GM19372 (cell line): Measurements from ENCODE around the gene PDSS2.
"Not testable (repeated sequence)": the region's sequence is repeated elsewhere in the genome, so short reads cannot be mapped to it uniquely, and the experiment has no call there.

Source experiments
- ATAC-seq: cut with Tn5 transposase; IDR thresholded peaks from one replicate; pipeline ENCODE4 v1.9.1; 2021; ENCODE audit warnings: mild to moderate bottlenecking, low read depth, moderate library complexity; ENCODE audit not compliant: unreplicated experiment

The PDSS2 gene

GRCh38 chr6:107187630-107188029 is 271.7 kb downstream of the PDSS2 start:
- no peak for ATAC-seq

DNA sequence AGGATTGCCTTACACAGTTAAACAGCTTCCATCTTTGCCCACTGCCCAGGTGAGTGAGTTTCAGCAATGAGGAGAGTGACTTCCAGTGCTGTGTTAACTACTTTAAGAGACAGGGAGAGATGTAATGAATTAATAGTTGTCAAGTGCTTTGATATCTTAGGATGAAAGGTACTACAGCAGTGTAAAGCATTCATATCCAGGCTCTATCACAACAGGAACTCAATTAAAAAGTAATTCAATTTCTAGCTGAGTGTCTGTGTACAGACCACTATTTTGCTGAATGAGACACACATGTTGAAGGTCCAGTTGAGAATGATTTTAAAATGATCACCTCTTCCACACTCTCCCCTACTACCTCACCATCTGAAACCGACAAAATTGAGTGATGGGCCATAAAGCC is 273.3 kb downstream of the PDSS2 start:
- no peak for ATAC-seq

DNA sequence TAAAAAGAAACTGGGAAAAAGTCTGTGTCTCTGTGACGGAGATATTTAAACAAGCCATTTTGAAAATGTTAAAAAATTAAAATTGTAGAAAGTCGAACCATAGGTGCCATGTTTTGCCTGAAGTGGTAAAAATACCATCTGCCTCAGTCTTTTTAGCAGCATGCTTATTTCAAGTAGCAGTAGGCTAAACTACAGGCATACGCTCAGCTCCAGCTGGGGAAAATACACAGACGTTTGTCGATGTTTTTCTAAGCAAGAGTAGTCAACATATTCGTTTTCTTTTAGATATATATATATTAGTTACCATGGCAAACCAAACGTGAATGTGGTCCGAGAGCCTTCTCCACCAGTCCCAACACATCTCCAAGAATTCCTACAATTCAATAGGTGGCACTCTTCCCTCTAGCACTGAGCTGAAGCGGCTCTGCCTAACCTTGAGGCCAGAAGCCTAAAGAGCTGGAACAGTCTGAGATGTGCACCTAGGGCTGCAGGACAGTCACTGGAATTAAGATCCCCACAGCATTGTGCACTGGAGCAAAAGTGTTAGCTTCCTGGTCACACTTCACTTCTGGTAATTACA is 273.9 kb downstream of the PDSS2 start:
- ATAC-seq: no peak

DNA sequence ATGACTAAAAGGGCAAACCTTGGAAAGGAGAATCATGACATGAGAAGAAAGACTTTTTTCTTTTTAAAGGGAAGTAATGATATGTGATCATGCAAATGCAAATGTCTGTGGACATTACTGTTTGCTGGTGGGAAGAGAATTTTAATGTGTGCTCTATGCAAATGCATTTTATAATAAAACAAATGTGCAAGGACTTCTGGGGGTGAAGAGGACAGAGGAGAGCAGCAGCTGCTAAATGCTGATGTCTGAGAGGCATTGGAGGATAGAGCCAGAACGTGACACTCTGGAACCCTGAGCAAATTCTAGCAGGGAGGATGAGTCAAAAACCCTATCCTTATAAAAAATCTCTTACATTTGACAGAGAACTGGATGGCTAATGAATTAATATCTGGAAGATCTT is 274.9 kb downstream of the PDSS2 start:
- ATAC-seq: no peak

DNA sequence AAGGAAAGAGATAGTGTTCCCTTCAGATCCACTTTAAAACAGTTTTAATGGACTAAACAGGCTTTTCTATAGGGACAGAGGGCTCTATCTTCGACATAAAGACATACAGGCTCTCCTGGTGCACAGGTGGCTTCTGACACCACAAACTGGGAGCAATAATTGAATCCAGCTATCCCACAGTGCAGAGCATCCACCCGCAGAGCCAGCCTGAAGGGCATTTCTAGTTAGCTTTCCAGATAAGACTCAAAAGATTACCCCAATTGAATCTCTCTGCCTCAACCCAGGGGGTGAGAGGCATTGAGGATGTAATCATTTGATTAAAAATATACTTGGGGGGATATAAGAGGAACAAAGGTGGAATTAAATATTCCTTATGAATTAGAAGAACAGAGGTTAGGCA is 279.3 kb downstream of the PDSS2 start:
- ATAC-seq: no peak

- ATAC-seq: no peak
Observed at GRCh38 chr6:107179004-107179403, 280.4 kb downstream of the PDSS2 start.

DNA sequence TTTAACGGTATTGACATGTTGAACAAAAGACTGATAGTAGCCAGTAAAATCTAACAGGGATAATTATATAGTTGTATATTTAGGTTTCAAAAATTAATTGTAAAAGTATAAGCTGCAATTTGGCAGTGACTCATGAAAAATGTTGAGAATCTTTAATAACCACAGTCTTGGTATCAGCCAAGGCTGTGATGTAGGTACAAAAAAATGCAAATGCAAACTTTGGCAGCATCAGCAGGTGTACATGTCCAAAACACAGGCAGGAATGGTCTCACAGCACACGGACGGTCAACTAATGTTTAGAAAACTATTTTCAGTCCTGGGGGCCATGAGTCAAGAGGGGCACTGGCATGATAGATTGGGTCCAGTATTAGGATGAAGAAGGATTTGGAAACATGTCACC is 285.6 kb downstream of the PDSS2 start:
- ATAC-seq: no peak

DNA sequence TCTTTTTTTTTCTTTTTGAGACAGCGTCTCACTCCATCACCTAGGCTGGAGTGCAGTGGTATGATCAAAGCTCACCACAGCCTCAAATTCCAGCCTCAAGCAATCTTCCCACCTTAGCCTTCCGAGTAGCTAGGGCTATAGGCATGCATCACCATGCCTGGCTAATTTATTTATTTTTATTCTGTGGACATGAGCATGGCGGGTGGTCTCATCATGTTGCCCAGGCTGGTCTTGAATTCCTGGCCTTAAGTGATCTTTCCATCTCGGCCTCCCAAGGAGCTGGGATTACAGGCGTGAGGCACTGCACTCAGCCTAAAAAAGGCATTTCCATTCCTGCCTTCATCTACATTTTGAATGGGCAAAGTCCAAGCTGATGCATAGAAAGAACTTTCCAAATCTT is 287.9 kb downstream of the PDSS2 start:
- ATAC-seq: no peak

GRCh38 chr6:107164299-107164698 is 295.1 kb downstream of the PDSS2 start:
- ATAC-seq: not testable (repeated sequence)

DNA sequence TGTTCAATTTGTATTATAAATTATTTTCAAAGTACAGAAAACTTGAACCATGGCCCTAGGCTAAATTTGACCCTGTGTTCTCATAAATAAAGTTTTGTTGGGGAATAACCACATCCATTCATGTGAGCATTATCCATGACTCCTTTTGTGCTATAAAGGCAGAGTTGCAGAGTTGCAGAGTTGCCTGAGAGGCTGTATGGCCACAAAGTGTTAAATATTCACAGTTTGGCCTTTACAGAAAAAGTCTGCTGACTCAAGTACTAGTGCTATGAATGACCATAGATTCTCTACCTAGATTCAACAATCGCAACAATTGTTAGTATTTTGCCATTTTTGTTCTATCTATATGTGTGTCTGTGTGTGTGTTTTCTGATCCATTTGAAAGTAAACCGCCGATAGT is 297.8 kb downstream of the PDSS2 start:
- ATAC-seq: no peak

- no peak for ATAC-seq
Observed at GRCh38 chr6:107156617-107157016, 302.7 kb downstream of the PDSS2 start.

GRCh38 chr6:107154801-107155160 is 304.6 kb downstream of the PDSS2 start:
- ATAC-seq: no peak

DNA sequence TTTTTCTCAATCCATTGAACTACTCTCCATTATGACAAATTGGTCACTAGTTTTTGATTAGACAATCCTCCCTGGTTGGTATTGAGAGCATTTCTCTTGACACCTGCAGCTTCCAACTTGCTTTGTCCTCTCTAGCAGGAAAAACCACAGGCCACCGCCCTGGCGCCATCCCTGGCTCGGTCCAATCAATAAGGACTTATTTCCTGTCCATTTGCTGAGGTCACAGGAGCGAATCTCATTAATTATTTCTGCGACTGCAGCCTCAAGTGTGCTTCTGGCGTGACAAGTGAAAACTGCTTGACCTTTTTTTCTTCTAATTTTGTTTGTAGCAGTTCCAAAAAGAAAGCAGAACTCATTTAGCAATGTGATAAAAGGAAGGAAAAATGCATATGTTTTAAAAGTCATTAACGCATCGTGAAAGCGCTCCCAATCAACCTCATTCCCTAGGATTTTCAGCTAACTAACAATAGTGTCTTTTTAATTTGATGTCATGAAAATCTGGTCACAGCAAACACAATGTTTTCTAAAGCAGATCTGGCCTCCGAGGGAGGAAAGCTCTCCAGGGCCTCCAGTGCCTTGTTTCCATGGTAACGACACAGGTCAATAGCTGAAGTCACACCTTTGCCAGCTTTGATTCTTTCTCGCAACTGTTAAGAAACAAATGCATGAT is 305.1 kb downstream of the PDSS2 start:
- no peak for ATAC-seq

- no peak for ATAC-seq
Observed at GRCh38 chr6:107152638-107153430, 306.5 kb downstream of the PDSS2 start.

DNA sequence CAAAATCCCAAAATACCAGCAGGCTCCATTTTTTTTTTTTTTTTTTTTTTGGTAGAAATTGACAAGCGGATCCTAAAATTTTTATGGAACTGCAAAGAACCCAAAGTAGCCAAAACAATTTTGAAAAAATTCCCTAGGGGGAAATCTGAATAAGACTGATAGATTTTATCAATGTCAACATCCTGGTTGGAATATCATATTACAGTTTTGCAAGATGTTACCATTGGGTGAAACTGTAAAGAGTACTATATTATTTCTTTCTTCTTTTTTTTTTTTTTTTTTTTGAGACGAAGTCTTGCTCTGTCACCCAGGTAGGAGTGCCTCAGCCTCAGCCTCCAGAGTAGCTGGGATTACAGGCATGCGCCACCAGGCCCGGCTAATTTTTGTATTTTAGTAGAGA is 314.7 kb downstream of the PDSS2 start:
- ATAC-seq: no peak

DNA sequence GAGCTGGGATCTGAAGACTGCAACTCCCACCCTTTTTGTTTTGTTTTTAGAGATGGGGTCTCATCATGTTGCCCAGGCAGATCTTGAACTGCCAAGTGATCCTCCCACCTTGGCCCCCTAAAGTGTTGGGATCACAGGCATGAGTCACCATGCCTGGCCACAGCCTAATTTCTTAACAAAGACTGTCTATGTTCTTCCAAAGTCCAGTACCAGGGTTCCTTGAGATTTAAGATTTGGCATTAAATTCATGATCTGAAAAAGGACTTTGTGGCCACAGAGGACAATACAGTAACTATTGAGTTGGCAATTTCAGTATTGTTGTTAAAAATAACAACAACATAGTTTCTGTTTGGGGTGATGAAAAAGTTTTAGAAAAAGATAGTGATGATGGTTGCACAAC is 315.4 kb downstream of the PDSS2 start:
- ATAC-seq: no peak

GRCh38 chr6:107140581-107140980 is 318.8 kb downstream of the PDSS2 start:
- ATAC-seq: no peak

DNA sequence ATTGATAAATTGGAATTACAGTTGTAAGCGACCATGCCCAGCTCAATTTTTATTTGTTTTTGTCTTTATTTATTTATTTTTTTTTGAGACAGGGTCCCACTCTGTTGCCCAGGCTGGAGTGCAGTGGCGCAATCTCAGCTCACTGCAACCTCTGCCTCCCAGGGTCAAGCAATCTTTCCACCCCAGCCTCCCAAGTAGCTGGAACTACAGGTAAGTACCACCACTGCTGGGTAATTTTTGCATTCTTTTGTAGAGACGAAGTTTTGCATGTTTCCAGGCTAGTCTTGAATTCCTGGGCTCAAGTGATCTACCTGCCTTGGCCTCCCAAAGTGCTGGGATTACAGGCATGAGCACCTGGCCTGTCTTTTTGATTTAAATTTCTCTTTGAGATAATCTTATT is 323.0 kb downstream of the PDSS2 start:
- not testable (repeated sequence) for ATAC-seq

DNA sequence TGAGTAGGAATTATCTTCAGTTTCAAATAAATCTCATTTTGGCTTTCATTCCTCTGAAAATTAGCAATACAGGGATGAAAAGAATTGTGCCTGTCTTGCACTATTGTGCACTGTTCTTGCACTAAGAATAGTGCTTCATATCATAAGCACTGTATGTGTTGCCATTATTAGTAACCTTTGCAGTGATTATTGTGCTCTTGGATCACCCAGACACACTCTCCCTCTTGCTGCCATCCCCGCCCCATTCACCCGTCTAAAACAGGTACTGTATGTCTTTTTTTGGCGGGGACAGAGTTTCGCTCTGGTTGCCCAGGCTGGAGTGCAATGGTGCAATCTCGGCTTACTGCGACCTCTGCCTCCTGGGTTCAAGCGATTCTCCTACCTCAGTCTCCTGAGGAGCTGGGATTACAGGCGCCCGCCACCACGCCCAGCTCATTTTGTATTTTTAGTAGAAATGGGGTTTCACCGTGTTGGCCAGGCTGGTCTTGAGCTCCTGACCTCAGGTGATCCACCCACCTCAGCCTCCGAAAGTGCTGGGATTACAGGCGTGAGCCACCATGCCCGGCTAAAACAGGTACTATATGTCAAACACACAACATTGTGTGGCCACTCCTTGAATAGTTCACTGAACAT is 324.2 kb downstream of the PDSS2 start:
- not testable (repeated sequence) for ATAC-seq

- no peak for ATAC-seq
Observed at GRCh38 chr6:107132330-107132954, 326.9 kb downstream of the PDSS2 start.

- ATAC-seq: no peak
Observed at GRCh38 chr6:107129370-107129925, 329.9 kb downstream of the PDSS2 start.
